Measurements from ENCODE around the gene RAD51B. TPM values are rescaled to one million over a fixed set of nuclear protein-coding genes. Genes with fewer than 3 reads are reported as not detected.
A peak's percentile ranks its signal among the peaks of the same experiment; 100 is the strongest.

RAD51B gene
- total and polyA plus RNA-seq, 8 donors = 10.8 to 18.3 (median 14.1) TPM

DNA sequence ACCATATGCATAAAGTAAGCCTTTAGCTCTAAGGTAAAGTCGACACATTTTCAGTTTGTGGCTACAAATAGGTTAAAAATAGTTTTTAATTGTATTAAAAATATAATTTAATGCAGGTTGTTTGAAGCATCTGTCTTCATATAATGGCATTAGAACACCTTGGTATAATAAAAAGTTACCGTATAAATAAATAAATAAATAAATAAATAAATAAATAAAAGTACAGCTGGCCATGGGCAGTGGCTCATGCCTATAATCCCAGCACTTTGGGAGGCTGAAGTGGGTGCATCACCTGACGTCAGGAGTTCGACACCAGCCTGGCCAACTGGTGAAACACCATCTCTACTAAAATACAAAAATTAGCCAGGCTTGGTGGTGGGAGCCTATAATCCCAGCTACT lies 18.8 kb upstream of the RAD51B start:
- TF ChIP-seq, protein P1, sequence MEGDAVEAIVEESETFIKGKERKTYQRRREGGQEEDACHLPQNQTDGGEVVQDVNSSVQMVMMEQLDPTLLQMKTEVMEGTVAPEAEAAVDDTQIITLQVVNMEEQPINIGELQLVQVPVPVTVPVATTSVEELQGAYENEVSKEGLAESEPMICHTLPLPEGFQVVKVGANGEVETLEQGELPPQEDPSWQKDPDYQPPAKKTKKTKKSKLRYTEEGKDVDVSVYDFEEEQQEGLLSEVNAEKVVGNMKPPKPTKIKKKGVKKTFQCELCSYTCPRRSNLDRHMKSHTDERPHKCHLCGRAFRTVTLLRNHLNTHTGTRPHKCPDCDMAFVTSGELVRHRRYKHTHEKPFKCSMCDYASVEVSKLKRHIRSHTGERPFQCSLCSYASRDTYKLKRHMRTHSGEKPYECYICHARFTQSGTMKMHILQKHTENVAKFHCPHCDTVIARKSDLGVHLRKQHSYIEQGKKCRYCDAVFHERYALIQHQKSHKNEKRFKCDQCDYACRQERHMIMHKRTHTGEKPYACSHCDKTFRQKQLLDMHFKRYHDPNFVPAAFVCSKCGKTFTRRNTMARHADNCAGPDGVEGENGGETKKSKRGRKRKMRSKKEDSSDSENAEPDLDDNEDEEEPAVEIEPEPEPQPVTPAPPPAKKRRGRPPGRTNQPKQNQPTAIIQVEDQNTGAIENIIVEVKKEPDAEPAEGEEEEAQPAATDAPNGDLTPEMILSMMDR (IDR thresholded peaks at IDR 0.05) = no peak
- no peak overlapping the region for H3K4me3 ChIP-seq
- H3K27ac ChIP-seq = no peak overlapping the region
- no peaks in the 10 kb centered on the region for H3K9me3 ChIP-seq
- peaks cover 0 to 100% of the 10 kb centered on the region in 2 donors for H3K36me3 ChIP-seq
- DNase-seq (no peak), ATAC-seq (no peak)
- H3K27me3 ChIP-seq = no peaks in the 10 kb centered on the region
- H3K4me1 ChIP-seq = no peaks in the 10 kb centered on the region
- intact Hi-C loops (cut with DNase I) = no loop called here

DNA sequence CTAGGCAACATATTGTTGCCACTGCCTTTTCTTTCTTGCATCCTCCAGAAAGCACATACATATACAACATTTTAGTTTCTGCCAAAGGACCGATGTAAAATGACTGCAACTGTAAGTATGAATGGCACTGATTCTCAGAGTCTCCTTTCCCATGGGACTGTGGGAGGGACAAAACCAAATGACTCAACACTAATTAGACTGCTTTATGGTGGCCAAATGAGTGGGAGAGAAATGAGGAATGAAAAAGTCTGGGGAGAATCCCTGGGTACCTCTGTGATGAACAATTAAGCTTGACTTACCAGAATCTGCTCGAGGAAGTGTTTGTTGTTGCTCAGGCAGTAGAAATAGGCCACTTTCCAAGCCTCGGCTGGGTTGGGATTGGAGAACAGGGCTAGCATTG lies 13.3 kb upstream of the RAD51B start:
- Histone ChIP-seq H3K4me3 (no peak overlapping the region), H3K9me3 (no peaks in the 10 kb centered on the region), H3K27me3 (no peaks in the 10 kb centered on the region), H3K27ac (no peak overlapping the region), H3K4me1 (no peaks in the 10 kb centered on the region), H3K36me3 (peaks cover 0 to 95% of the 10 kb centered on the region in 2 donors)
- intact Hi-C loops (cut with DNase I) = no loop called here
- ATAC-seq (no peak), DNase-seq (no peak)
- TF ChIP-seq, protein P1 (IDR thresholded peaks at IDR 0.05) = no peak

DNA sequence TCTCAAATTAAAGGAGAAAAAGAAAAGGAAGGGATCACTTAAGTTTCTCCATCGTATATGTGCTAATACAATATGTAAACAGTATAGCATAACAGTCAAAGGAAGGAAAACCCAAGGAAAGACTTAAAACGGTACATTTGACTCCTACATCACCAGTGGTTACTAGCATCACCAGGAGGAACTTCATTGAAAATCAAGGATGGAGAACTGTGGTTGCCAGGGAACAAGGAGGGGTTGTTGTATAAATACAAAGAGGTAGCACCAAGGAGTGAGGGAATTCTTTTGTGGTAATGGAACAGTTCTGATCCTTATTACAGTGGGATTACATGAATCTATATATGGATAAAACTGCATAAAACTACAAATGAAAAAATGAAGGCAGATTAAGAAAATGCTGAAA lies 4.8 kb upstream of the RAD51B start:
- intact Hi-C loops (cut with DNase I) = no loop called here
- H3K36me3 ChIP-seq = peaks cover 0 to 33% of the 10 kb centered on the region in 2 donors
- peaks cover 20 to 52% of the 10 kb centered on the region in 2 donors for H3K4me1 ChIP-seq
- H3K4me3 ChIP-seq = peak overlapping the region in 1 of 2 donors; percentile 60
- H3K27me3 ChIP-seq = no peaks in the 10 kb centered on the region
- H3K9me3 ChIP-seq = no peaks in the 10 kb centered on the region
- ATAC-seq (no peak), DNase-seq (no peak)
- no peak overlapping the region for H3K27ac ChIP-seq
- TF ChIP-seq, protein P1 (IDR thresholded peaks at IDR 0.05) = no peak

DNA sequence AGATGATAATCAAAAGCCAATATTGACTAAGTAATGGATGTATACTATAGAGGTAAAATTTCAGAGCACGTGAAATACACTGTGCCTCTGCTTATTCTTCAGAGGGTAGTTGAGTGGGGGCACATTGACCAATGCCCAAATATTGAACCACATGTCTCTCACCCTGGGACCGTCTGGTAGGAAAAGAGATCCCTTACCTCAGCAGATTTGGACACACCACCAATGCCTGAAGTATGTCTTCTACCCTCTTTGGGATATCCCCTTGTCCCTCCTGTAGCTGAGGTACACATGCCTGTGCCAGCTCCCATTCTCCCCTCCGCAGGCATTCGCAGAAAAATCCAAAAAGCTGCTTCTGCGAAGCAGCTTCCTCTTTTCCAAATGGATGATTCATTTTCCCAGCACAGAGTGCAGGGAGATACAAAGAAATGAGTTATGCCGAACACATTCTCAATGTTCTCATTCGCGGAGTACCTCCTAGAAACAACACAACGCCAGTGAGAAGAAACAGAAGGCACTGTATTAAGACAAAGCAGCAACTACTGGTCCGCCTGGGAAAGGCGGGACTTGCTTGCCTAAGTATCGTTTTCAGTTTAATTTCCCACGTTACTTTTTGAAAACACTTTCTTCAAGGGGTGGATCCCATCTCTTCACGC lies 3.9 kb upstream of the RAD51B start:
- ATAC-seq (no peak), DNase-seq (peak in 1 of 4 donors; percentile 16)
- TF ChIP-seq, protein P1 (IDR thresholded peaks at IDR 0.05) = no peak
- no peaks in the 10 kb centered on the region for H3K27me3 ChIP-seq
- peak overlapping the region; percentile 60 to 84 for H3K4me3 ChIP-seq
- no peaks in the 10 kb centered on the region for H3K9me3 ChIP-seq
- peaks cover 0 to 25% of the 10 kb centered on the region in 2 donors for H3K36me3 ChIP-seq
- peak overlapping the region; percentile 81 to 84 for H3K27ac ChIP-seq
- intact Hi-C loops (cut with DNase I) = no loop called here
- H3K4me1 ChIP-seq = peaks cover 20 to 58% of the 10 kb centered on the region in 2 donors

DNA sequence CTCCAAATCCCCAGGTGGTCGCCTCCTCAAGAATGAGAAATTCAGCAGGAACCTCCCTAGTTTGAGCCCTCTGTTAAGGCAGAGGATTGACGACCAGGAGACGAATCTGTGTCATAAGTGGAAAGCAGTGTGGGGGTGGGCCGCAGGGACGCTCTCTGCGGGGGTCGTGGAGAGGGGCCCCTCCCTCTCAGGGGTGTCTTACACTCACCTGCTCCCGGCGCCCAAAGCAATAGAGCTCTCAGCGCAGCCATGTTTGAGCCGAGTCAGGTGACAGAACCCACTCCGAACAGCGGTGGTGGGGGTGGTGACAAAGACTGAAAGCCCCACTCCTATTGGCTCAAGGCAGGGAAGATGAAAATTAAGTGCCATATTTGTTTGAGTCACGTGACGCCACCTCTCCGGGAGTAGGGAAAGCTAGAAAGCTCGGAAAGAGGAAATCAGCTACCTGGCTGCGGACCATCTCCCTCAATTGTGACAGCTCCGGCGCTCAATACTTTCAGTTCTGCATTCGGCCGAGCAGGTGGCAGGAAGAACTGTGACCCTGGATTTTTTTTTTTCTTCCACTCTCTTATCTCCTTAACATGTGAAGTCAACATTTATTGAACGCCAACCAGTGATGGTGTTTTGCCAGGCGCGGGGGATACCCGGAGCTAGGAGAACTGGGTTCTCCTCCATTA lies 3.1 kb upstream of the RAD51B start, which contains the start of gene ZFYVE26:
Gene ZFYVE26 (minus strand): TSS at position 265 of the 677 bp plus-strand sequence. CDS start 627 bp downstream, outside the sequence.
- ATAC-seq = peak; percentile 89
- no peaks in the 10 kb centered on the region for H3K27me3 ChIP-seq
- DNase-seq = peak; percentile 90 to 95 (median 92)
- no peaks in the 10 kb centered on the region for H3K9me3 ChIP-seq
- TF ChIP-seq, protein P1 (IDR thresholded peaks at IDR 0.05) = no peak
- peak within 1 kb of the TSS; percentile 81 to 84 for H3K27ac ChIP-seq
- intact Hi-C loops (cut with DNase I) = no loop called here
- peaks cover 20 to 65% of the 10 kb centered on the region in 2 donors for H3K4me1 ChIP-seq
- peak within 1 kb of the TSS; percentile 60 to 84 for H3K4me3 ChIP-seq
- peaks cover 0 to 20% of the 10 kb centered on the region in 2 donors for H3K36me3 ChIP-seq

Data from left lung (tissue), 10 donors.